SU-DHL-6 (cell line): ENCODE data around the gene LPCAT3.

Source experiments
- CTCF ChIP-seq: fragments of 200-600 bp; sonication (generic); IDR thresholded peaks from one replicate; pipeline ENCODE4 v1.5.1; 2017; ENCODE audit warnings: antibody characterized with exemption, mild to moderate bottlenecking, low read length, moderate library complexity; ENCODE audit not compliant: insufficient read depth, poor library complexity, severe bottlenecking
- EZH2phosphoT487 ChIP-seq: fragments of 200-600 bp; sonication (generic), shearing (Covaris generic); conservative IDR thresholded peaks from 2 replicates; pipeline ENCODE4 v1.6.1; 2018; ENCODE audit warnings: mild to moderate bottlenecking, antibody characterized with exemption, low read length, moderate library complexity, mixed read lengths

GRCh38 chr12:7013101-7013500 lies 5.2 kb downstream of the LPCAT3 start:
- TF ChIP-seq CTCF (no peak), EZH2phosphoT487 (no peak)
